ENCODE results near the gene OLFML3.

OLFML3 gene

GRCh38 chr1:113950908-113951307 lies 28.4 kb upstream of the OLFML3 start:
- DNase-seq: no peak

GRCh38 chr1:113951719-113952118 lies 27.6 kb upstream of the OLFML3 start:
- no peak for DNase-seq

- no peak for DNase-seq
Measured at GRCh38 chr1:113957984-113958383, 21.3 kb upstream of the OLFML3 start.

- DNase-seq: no peak
Measured at GRCh38 chr1:113958691-113959090, 20.6 kb upstream of the OLFML3 start.

- DNase-seq: no peak
Measured at GRCh38 chr1:113963281-113963906, 15.9 kb upstream of the OLFML3 start.

- no peak for DNase-seq
Measured at GRCh38 chr1:113965703-113966412, 13.4 kb upstream of the OLFML3 start.

- DNase-seq: no peak
Measured at GRCh38 chr1:113972954-113973353, 6.3 kb upstream of the OLFML3 start.

GRCh38 chr1:113975211-113975895 lies 3.9 kb upstream of the OLFML3 start:
- no peak for DNase-seq

- no peak for DNase-seq
Measured at GRCh38 chr1:113976609-113977278, 2.5 kb upstream of the OLFML3 start.

- DNase-seq: no peak
Measured at GRCh38 chr1:113977906-113978305, 1.4 kb upstream of the OLFML3 start.

GRCh38 chr1:113980110-113980509 lies 836 bp downstream of the OLFML3 start:
- no peak for DNase-seq

- DNase-seq: no peak
Measured at GRCh38 chr1:113981962-113982931, 3.0 kb downstream of the OLFML3 start.

GRCh38 chr1:113982949-113983348 lies 3.7 kb downstream of the OLFML3 start:
- no peak for DNase-seq

- DNase-seq: no peak
Measured at GRCh38 chr1:113983391-113983790, 4.1 kb downstream of the OLFML3 start.

GRCh38 chr1:113983826-113984225 lies 4.6 kb downstream of the OLFML3 start:
- DNase-seq: no peak

- DNase-seq: no peak
Measured at GRCh38 chr1:113984710-113985109, 5.4 kb downstream of the OLFML3 start.

- no peak for DNase-seq
Measured at GRCh38 chr1:113986802-113987201, 7.5 kb downstream of the OLFML3 start.

- no peak for DNase-seq
Measured at GRCh38 chr1:113987259-113987658, 8.0 kb downstream of the OLFML3 start.

- DNase-seq: no peak
Measured at GRCh38 chr1:113990530-113990929, 11.3 kb downstream of the OLFML3 start.

GRCh38 chr1:113990961-113991360 lies 11.7 kb downstream of the OLFML3 start:
- DNase-seq: no peak

GRCh38 chr1:113991467-113991997 lies 12.3 kb downstream of the OLFML3 start:
- no peak for DNase-seq

- DNase-seq: no peak
Measured at GRCh38 chr1:113993072-113993471, 13.8 kb downstream of the OLFML3 start.
